Measurements from ENCODE around the gene ALX3. TPM values are rescaled to one million over a fixed set of nuclear protein-coding genes. Genes with fewer than 3 reads are reported as not detected.

Gene ALX3
- total RNA-seq, 1 experiment from 2014 or later, result not detected

DNA sequence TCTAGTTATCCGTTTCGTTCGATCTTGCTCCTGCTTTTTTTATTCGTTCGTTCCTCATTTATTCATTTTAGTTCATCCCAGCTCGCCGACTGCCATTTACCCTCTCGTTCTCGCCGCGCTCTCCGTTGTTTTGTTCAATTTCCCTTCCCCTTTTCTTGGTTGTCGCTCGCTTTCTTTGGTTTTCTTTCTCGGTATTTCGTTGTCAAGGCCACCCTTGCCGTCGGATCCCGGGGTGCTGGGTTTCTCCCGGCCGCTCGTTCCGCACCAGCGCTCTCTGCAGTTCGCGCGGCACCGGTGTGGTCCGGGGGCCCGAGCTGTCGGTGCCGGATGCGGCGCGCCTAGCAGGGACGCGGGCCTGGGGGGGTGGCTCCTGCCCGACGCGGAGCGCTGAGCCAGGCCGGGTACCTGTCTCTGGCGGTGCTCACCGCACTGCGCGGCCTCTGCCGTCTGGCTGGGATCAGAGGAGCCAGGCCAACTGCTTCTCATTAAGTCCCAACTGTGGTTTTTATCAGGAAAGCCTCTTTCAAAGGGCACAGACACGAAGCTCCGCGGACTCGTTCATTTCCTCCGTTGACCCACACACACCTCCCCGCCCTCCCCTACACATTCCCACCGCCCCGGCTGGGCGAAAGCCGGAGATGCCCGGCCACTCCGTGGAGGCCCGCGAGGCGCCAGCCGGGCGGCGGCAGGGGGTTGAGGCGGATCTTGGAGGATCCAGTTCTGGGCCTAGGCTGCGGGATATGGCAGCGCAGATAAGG, 1.6 kb downstream of the ALX3 start:
- in situ Hi-C loops (cut with HindIII; ENCODE audit: low sequenced_read_pairs), result no loop called here
- no peak for DNase-seq (ENCODE audit: low spot score)

DNA sequence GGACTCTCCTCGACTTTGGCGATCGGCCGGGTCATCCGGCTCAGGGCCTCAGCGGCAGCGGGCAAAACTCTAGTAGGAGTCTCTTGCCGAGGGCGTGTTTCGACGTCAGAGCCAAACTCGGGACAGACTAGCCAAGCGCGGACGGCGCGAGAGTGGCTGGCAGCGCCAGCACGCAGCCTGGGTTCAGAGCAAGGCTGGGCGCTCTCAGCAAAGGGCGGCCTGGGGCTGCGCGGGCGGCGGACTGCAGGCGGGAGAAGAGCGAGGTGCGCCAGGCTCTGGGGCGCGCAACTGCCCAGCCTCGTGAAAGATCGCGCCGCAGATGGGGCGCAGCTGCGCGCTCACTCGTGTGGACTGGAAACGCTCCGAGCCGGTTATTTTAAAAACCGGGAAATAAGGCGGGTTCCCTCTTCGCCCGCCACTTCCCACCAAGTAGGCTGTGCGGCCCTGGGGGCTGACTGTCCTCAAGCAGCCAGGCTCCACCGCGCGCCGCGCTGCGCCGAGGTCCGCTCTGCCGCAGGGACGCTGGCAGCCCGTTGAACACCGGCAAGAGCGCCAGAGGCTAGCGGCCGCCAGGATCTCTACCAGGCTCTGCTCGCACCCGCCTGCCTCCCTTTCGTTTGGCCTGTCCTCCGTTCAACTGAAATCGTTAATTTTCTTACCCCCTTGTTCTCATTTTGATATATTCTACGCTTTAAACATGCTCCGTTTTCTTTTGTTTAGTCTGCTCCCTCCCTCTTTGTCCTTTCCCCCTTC, 2.4 kb downstream of the ALX3 start:
- peak; percentile 10 for DNase-seq (ENCODE audit: low spot score)

DNA sequence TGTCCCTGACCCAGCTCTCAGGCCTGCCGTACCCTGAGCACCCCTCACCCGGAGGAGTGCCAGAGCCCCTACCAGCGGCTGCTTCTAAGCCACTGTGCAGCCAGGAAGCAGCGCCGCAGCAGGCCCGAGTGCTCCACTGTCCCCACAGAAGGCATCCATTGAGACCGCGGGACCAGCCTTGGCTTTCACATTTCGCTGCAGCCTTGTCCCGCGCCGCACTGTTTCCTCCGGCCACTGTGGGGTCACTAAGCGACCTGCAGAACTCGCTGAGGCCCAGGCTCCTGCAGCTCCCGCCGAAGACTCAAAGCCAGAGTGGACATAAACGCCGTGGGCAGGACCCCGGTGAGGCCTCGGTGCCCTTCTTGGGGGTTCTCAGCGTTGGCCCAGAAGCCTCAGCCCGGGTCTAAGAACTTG, 3.0 kb downstream of the ALX3 start:
- no peak for DNase-seq (ENCODE audit: low spot score)
- in situ Hi-C loops (cut with HindIII; ENCODE audit: low sequenced_read_pairs), result no loop called here

More for the DNA sequence above, 2.4 kb downstream of the ALX3 start:
- in situ Hi-C loops (cut with HindIII; ENCODE audit: low sequenced_read_pairs), result no loop called here

DNA sequence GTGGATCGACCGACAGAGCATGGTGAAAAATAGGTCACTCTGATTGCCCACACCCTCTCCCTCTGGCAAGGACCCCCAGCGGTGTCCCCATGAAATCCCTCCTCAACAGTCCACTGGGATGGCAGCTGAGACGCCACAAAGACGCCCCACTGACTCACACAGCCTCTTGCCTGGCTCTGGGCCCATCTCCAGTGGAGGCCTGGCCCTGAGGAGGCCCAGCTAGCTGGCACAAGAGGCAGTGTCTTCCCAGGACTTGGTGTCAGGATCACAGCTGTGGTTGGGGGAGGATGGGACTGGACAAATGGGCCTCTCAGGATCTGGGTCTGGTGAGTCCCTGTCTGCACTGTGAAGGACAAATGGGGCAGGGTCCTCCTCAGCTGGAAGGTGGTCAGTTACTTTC, 4.6 kb downstream of the ALX3 start:
- DNase-seq (ENCODE audit: low spot score), result no peak
- in situ Hi-C loops (cut with HindIII; ENCODE audit: low sequenced_read_pairs), result no loop called here

DNA sequence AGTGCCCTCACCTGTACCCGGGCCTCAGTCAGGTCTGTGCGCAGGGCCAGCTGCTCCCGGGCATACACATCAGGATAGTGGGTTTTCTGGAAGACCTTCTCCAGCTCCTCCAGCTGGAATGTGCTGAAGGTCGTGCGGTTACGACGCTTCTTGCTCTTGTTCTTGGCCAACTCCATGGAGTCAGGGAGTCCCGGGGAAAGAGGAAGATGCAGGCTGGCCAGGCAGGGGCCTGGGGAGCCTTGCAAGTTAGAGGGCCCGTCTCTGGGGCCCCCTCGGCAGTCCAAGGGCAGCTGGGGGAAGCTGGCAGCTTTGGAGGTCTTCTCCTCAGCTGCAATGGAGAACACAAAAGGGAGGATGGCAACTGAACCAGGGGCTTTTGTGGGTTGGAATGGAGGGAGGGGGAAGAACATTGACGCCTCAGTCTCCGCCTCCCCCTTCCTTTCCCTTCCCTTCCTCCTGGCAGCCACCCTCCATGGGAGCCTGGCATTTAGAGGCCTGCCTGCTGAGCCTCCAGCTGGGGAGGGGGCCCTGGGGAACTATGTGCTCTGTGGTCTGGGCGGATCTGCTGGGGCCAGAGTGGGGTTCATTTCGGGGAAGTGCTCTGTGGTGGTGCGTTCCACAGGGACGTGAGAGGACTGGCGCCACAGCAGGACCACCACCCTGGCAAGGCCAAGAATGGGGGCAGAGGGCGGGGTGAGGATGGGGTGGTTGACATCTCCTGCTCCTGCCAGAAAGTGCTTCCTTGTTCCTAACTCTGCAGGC, 5.7 kb downstream of the ALX3 start:
- in situ Hi-C loops (cut with HindIII; ENCODE audit: low sequenced_read_pairs), result no loop called here

DNA sequence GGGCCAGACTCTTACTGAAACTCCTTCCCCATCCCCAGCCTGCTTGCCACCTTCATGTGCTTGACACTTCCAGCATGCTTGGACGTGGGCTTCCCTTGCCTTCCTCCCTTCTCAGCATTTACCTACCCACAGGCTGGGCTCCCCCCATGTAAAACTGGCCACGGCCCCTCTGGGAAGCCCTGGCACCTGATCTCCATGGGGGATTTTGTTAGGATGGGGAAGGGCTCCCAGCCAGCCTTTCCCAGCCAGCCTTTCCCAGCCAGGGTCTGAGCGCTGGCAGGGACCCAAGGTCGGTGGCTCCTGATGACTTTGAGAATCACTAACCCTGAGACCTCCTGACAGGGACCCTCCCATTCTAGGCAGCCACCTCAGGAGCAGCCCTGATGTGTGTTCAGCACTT, 6.7 kb downstream of the ALX3 start:
- no peak for DNase-seq (ENCODE audit: low spot score)
- in situ Hi-C loops (cut with HindIII; ENCODE audit: low sequenced_read_pairs), result no loop called here

More for the DNA sequence above, 5.7 kb downstream of the ALX3 start:
- no peak for DNase-seq (ENCODE audit: low spot score)

DNA sequence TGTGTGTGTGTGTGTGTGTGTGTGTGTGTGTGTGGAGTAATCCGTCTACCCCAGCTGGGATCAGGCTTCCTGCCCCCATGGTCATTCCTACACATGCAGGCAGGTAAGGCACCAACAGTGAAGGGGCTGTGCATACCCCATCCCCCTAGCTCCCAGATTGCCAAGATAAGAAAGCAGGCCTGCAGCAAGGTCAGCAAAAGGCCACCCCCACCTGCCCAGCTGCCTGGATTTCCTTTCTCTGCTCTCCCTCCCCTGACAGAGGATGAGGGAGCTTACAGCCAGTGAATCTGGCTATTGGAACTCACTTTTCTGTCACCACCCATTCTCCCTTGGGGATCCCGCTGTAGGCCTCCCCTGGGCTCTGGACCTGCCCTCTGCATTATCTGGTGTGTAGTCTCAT, 7.9 kb downstream of the ALX3 start:
- DNase-seq (ENCODE audit: low spot score), result no peak
- in situ Hi-C loops (cut with HindIII; ENCODE audit: low sequenced_read_pairs), result no loop called here

DNA sequence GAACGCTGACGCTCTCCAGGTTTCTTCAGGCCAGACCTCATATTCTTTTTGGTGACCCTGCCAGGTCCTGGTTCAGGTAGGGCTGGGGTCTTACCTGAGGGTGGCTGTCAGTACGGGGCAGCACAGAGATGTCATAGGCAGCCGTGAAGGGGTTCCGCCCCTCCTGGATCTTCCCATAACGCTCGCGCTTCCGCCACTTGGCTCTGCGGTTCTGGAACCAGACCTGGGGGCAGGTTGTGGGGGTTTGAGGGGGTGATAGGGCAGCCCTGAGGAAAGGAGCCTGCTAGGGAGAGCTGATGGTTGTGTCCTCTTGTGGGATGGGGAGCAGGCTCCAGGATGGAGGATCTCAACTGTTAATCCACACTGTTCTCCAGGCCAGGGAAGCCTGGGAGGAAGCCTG, 9.1 kb downstream of the ALX3 start:
- in situ Hi-C loops (cut with HindIII; ENCODE audit: low sequenced_read_pairs), result no loop called here
- DNase-seq (ENCODE audit: low spot score), result no peak

DNA sequence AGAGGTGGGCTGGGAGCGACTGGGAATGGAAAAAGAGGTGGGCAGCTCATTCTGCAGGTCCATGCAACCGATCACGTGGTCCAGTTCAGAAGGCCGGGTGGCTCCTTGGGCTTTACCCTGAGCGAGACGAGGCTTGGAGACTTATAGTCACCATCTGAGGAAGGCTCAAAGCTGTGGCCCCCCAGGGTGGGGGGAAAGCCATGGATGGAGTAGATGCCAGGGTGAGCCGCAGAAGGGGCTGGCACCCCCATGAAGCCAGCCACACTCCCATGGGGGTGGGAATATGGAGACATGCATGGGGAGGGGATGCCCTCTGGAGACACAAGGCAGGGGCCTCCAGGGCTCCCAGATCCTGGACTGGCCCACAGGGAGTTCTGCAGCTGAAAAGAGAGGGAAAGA, 9.8 kb downstream of the ALX3 start:
- no peak for DNase-seq (ENCODE audit: low spot score)
- in situ Hi-C loops (cut with HindIII; ENCODE audit: low sequenced_read_pairs), result no loop called here

DNA sequence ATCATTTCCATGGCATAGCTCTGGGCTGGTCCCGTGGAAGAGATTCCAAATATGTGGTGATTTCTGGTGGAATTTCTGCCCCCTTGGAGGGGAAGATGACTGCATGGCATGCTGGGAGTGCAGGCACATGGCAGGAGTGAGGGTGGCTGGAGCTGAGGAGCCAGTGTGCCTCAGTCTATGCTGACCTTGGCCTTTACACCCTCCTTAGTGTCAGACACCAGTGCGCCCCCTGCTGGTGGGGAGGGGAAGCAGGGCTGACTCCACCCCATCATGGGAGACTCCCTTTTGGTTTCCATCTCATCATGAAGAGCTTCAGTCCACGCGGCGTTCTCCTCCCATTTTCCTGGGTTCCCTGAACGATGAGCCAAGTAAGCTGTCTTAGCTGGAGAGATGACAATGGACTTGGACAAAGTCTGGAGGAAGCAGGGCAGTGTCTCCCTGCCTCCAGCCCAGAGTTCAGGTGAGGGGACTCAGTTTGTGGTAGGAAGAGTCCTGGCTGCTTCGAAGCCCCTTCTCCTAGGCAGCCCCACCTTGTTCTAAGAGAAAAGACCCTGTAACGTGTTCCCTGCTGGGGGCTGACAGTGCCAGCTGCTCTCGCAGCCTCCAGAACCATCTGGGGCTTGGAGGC, 10.3 kb downstream of the ALX3 start:
- DNase-seq (ENCODE audit: low spot score), result no peak
- in situ Hi-C loops (cut with HindIII; ENCODE audit: low sequenced_read_pairs), result no loop called here

DNA sequence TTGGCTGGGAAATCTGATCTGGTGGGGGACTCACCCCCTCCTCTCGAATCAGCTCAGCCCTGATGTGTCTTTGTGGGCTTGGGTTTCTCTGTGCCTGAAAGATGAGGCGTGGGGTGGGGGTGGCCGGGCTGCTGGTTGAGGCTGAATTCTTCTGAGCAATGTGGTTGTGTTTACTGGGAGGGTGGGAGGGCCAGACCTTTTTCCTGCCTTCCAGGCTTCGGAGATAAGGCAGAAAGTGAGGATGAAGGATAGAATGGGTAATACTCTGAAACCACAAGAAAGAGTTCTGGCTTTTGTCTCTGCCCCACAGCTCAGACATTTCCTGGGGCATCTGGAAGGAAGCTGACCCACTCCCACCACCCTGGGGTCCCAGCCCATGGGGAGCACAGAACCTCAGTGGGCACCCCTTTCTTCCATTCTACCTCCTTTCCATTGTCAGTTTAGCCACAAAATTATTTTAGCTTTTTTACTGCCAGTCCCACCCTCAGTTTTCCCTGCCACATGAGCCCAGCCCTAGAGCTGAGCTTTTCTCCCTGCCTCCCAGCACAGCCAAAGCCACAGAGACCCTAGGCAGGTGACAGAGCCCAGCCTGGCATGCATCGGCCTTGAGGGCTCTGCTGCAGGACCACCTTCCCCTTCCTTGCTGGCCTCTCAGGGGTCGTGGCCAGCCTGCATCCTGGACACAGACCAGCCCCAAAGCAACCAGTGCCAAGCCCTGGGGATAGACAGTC, 11.2 kb downstream of the ALX3 start:
- no peak for DNase-seq (ENCODE audit: low spot score)
- in situ Hi-C loops (cut with HindIII; ENCODE audit: low sequenced_read_pairs), result no loop called here

DNA sequence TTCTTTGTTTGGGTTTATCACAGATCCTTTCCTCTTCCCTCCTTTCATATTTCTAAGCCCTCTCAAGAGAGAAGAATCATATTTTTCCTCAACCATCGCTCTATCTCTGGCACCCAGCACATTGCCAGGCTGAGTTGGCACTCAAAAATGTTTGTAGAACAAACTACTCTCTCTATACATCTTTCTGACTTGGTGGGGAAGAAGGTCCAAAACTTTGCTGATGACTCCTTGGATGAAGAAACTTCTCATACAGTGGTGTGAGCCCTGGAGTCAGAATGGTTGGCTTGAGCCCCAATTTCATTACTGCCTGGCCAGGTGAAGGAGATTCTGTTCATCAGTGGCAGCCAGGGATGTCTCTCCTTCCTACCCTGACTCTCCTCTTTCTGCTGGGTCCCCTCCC, 11.9 kb downstream of the ALX3 start:
- in situ Hi-C loops (cut with HindIII; ENCODE audit: low sequenced_read_pairs), result no loop called here

DNA sequence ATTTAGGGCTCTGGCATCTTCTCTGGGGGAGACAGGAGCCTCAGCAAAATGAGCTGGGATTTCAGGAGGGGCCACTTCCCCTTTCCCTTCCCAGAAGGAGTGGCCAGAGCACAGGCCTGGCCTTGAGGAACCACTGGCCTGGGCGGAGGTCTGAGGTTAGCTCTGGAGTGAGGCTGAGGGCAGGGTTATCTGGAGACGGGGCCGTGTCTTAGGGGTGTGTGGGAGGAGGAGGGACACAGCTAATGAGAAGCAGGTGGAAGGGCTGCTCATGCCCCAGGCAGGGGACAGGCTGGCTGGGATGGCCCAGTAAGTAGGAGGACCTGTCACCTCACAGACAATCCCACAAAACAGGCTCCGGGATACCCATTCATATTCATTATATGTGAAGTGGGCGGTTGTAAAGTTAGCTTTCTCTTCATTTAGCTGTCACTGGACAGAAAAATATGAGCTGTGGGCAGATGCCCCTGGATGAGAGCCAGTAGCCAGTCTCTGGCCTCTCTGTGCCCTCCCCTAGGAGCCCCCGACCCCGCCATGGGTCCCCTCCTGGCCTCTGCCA, 12.4 kb downstream of the ALX3 start:
- DNase-seq (ENCODE audit: low spot score), result no peak
- in situ Hi-C loops (cut with HindIII; ENCODE audit: low sequenced_read_pairs), result no loop called here

More for the DNA sequence above, 11.9 kb downstream of the ALX3 start:
- DNase-seq (ENCODE audit: low spot score), result no peak

DNA sequence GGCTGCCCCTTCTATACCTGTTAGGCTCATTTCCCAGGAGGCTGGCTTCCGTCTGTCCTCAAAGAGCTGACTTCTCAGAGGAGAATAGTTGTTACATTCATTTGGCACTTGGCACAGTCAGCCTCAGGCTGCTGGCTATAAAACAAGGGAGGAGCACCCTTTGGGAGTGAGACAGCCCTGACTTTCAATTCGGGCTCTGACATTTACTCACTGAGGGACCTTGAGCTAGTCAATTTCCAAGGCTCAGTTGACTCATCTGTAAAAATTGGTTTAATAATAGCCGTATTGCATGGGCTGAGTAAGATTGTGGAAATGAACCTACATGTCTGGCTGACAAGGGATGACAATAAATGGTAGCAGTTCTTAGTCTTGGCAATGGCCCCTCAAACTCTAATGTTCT, 13.7 kb downstream of the ALX3 start:
- in situ Hi-C loops (cut with HindIII; ENCODE audit: low sequenced_read_pairs), result no loop called here

DNA sequence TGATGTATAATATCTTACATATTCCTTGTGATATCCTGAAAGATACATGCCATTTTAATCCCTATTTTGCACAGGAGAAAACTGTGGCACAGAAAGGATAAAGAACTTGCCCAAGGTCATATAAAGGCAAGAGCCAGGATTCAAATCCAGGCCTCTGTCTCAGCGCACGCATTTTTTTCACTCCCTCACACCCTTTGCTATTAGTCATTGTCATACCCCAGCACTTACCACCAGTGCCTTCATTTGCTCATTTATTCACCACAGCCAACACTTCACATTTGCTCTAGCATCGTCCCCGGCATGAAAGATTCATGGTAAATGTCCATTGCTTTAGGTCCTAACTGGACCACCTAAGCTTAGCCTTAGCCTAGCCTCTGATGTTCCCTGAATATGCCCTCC, 14.2 kb downstream of the ALX3 start:
- in situ Hi-C loops (cut with HindIII; ENCODE audit: low sequenced_read_pairs), result no loop called here
- DNase-seq (ENCODE audit: low spot score), result no peak

More for the DNA sequence above, 13.7 kb downstream of the ALX3 start:
- no peak for DNase-seq (ENCODE audit: low spot score)

DNA sequence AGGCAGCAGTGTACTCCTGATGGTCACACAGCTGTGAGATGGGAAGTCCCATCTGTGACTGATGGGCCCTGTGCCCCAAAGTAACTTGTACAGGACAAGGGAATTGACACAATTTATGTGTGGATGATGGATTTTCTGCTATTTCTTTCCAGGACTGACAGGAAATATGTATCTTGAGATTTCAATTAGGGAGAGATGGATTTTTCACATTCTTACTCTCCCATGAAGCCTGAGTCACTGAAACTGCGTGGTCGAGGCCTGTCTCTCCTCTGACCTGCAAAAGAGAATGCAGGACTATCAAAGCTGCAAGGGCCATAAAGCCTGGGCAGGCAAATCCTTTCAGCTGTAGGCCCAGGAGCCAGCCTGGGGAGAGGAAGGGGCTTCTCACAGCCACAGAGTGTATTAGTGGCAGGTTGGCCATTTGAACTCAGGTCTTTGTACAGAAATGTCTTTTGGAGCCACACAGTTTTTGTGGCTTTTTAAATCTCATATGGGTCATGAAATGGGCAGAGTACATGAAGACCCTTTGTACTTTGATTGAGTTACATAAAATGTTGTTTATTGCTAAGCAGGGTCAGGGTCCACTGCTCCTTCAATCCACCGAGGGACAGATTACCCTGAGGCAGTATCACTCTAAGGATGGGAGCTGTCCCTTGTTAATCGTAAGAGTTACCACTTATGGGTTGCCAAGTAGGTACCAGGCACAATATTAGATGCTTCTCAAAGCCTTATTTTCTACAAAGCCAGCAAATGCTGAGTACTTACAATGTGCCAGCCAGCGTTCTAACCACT, 14.8 kb downstream of the ALX3 start:
- in situ Hi-C loops (cut with HindIII; ENCODE audit: low sequenced_read_pairs), result no loop called here
- DNase-seq (ENCODE audit: low spot score), result no peak

DNA sequence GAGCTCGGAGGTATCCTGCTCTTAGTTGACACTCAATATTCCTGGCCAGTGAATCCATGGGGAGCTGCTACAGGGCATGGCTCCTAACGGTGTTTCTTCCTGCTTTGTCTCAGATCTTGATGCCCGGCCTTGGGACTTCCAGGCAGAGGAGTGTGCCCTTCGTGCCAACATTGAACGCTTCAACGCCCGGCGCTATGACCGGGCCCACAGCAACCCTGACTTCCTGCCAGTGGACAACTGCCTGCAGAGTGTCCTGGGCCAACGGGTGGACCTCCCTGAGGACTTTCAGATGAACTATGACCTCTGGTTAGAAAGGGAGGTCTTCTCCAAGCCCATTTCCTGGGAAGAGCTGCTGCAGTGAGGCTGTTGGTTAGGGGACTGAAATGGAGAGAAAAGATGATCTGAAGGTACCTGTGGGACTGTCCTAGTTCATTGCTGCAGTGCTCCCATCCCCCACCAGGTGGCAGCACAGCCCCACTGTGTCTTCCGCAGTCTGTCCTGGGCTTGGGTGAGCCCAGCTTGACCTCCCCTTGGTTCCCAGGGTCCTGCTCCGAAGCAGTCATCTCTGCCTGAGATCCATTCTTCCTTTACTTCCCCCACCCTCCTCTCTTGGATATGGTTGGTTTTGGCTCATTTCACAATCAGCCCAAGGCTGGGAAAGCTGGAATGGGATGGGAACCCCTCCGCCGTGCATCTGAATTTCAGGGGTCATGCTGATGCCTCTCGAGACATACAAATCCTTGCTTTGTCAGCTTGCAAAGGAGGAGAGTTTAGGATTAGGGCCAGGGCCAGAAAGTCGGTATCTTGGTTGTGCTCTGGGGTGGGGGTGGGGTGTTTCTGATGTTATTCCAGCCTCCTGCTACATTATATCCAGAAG, 16.7 kb downstream of the ALX3 start:
- DNase-seq (ENCODE audit: low spot score), result peak; percentile 74
- in situ Hi-C loops (cut with HindIII; ENCODE audit: low sequenced_read_pairs), result no loop called here
